ENCODE data around the gene TUBA1A.
"Not testable (repeated sequence)": the region's sequence is repeated elsewhere in the genome, so short reads cannot be mapped to it uniquely, and the experiment has no call there.

Gene TUBA1A

GRCh38 chr12:49146406-49146805 is 42.5 kb downstream of the TUBA1A start:
- no peak overlapping the region for H3K4me3 ChIP-seq (ENCODE audit: low read depth, low read length)
- DNase-seq (ENCODE audit: low read depth) = no peak
- TF ChIP-seq CTCF (IDR thresholded peaks at IDR 0.05; ENCODE audit: control insufficient read depth, extremely low read depth, insufficient read depth) = no peak

GRCh38 chr12:49144384-49144783 is 44.5 kb downstream of the TUBA1A start:
- TF ChIP-seq CTCF (IDR thresholded peaks at IDR 0.05; ENCODE audit: control insufficient read depth, extremely low read depth, insufficient read depth) = no peak
- H3K4me3 ChIP-seq (ENCODE audit: low read depth, low read length) = no peak overlapping the region
- DNase-seq (ENCODE audit: low read depth) = no peak

- no peak for DNase-seq (ENCODE audit: low read depth)
- no peak for TF ChIP-seq CTCF (IDR thresholded peaks at IDR 0.05; ENCODE audit: control insufficient read depth, extremely low read depth, insufficient read depth)
- no peak overlapping the region for H3K4me3 ChIP-seq (ENCODE audit: low read depth, low read length)
These were observed 49.9 kb downstream of the TUBA1A start for GRCh38 chr12:49138999-49139398.

GRCh38 chr12:49138587-49138986 is 50.3 kb downstream of the TUBA1A start:
- no peak overlapping the region for H3K4me3 ChIP-seq (ENCODE audit: low read depth, low read length)
- no peak for TF ChIP-seq CTCF (IDR thresholded peaks at IDR 0.05; ENCODE audit: control insufficient read depth, extremely low read depth, insufficient read depth)
- DNase-seq (ENCODE audit: low read depth) = no peak

- DNase-seq (ENCODE audit: low read depth) = no peak
- H3K4me3 ChIP-seq (ENCODE audit: low read depth, low read length) = no peak overlapping the region
- no peak for TF ChIP-seq CTCF (IDR thresholded peaks at IDR 0.05; ENCODE audit: control insufficient read depth, extremely low read depth, insufficient read depth)
These were observed 51.4 kb downstream of the TUBA1A start for GRCh38 chr12:49137476-49137875.

GRCh38 chr12:49136997-49137396 is 51.9 kb downstream of the TUBA1A start:
- H3K4me3 ChIP-seq (ENCODE audit: low read depth, low read length); DNase-seq (ENCODE audit: low read depth): not testable (repeated sequence)
